H1 (cell line): ENCODE measurements around the gene ANKRD29. TPM values are rescaled to one million over a fixed set of nuclear protein-coding genes. Genes with fewer than 3 reads are reported as not detected.

Source experiments
- CTCF ChIA-PET: fragments of 300-600 bp; sonication (Branson Sonifier 250); formaldehyde crosslinking; loops from one replicate; lab custom pipeline; 2021; ENCODE audit not compliant: partially characterized antibody; lab: Charles Lee
- POLR2A ChIA-PET: fragments of 300-600 bp; sonication (Branson Sonifier 250); formaldehyde crosslinking; loops from one replicate; lab custom pipeline; 2021; ENCODE audit warnings: inconsistent platforms; ENCODE audit not compliant: partially characterized antibody; lab: Charles Lee
- DNase-seq, 2 experiments: peaks; one replicate each; pipeline versions ENCODE4 v3.0.0 to v3.0.0-alpha.2; 2010 to 2022; ENCODE audit warnings: low spot score in 2 of 2, low read depth in 1 of 2, mixed read lengths in 1 of 2
- FAIRE-seq: peaks from 2 replicates; lab custom pipeline; 2011; peaks lifted over from hg19 to GRCh38; lab: Jason Lieb, UNC
- H2AFZ ChIP-seq: 2 replicates; pipeline ENCODE4 v1.8.1; 2012; ENCODE audit warnings: low read length, inconsistent platforms
- H2AK5ac ChIP-seq: 2 replicates; pipeline ENCODE4 v1.6.1; 2013; ENCODE audit warnings: low read depth, low read length
- H2BK120ac ChIP-seq: replicated peaks from 2 replicates; pipeline ENCODE3; 2013; ENCODE audit warnings: low read depth, low read length, inconsistent platforms
- H2BK12ac ChIP-seq: 2 replicates; pipeline ENCODE4 v1.6.1; 2013; ENCODE audit warnings: low read depth, low read length
- H2BK15ac ChIP-seq: 2 replicates; pipeline ENCODE4 v1.6.1; 2013; ENCODE audit warnings: low read length
- H2BK20ac ChIP-seq: 2 replicates; pipeline ENCODE4 v1.6.1; 2013; ENCODE audit warnings: low read length
- H2BK5ac ChIP-seq: 2 replicates; pipeline ENCODE4 v1.6.1; 2013; ENCODE audit warnings: low read depth, low read length
- H3K14ac ChIP-seq: 2 replicates; pipeline ENCODE4 v1.6.1; 2013; ENCODE audit warnings: inconsistent platforms; ENCODE audit not compliant: insufficient read length
- H3K18ac ChIP-seq: 2 replicates; pipeline ENCODE4 v1.6.1; 2013; ENCODE audit warnings: low read length; ENCODE audit errors: extremely low read depth
- H3K23ac ChIP-seq: 2 replicates; pipeline ENCODE4 v1.6.1; 2013; ENCODE audit warnings: inconsistent platforms; ENCODE audit not compliant: insufficient read length
- H3K23me2 ChIP-seq: 2 replicates; pipeline ENCODE4 v1.6.1; 2013; ENCODE audit warnings: low read depth, low read length
- H3K27ac ChIP-seq: 2 replicates; pipeline ENCODE4 v1.6.1; 2011; ENCODE audit warnings: low read depth, low read length, inconsistent platforms
- H3K27me3 ChIP-seq, 4 experiments: replicated peaks in 1 of 4; 1 replicate in 1 of 4; 2 replicates in 3 of 4; pipeline versions ENCODE4 v1.6.1 to v1.8.1; 2011 to 2013; ENCODE audit warnings: low read length in 3 of 4, mild to moderate bottlenecking in 3 of 4, inconsistent platforms in 2 of 4, mixed read lengths in 2 of 4, moderate library complexity in 1 of 4; ENCODE audit not compliant: control insufficient read depth in 3 of 4, insufficient read depth in 3 of 4; ENCODE audit errors: extremely low read depth in 1 of 4
- H3K36me3 ChIP-seq, 4 experiments: 2 replicates each; pipeline versions ENCODE4 v1.6.1 to v1.8.1; 2011 to 2013; ENCODE audit warnings: mild to moderate bottlenecking in 4 of 4, low read length in 3 of 4, moderate library complexity in 2 of 4, control low read depth in 1 of 4, inconsistent platforms in 1 of 4; ENCODE audit not compliant: insufficient read depth in 4 of 4, control insufficient read depth in 2 of 4
- H3K4ac ChIP-seq: replicated peaks from 2 replicates; pipeline ENCODE3; 2013; ENCODE audit warnings: low read length, low read depth, mixed read lengths, inconsistent platforms; ENCODE audit not compliant: insufficient read length
- H3K4me1 ChIP-seq, 4 experiments: replicated peaks in 1 of 4; 1 replicate in 1 of 4; 2 replicates in 3 of 4; pipeline versions ENCODE4 v1.6.1 to v1.8.1; 2011 to 2013; ENCODE audit warnings: low read length in 3 of 4, inconsistent platforms in 2 of 4, mixed read lengths in 1 of 4; ENCODE audit not compliant: insufficient read depth in 4 of 4, control insufficient read depth in 3 of 4
- H3K4me2 ChIP-seq, 2 experiments: 2 replicates each; pipeline versions ENCODE4 v1.6.1 to v1.8.1; 2011 to 2013; ENCODE audit warnings: low read depth in 2 of 2, low read length in 2 of 2, control low read depth in 1 of 2, inconsistent platforms in 1 of 2, mild to moderate bottlenecking in 1 of 2; ENCODE audit not compliant: insufficient read depth in 1 of 2
- H3K4me3 ChIP-seq, 4 experiments: fragments of 200-600, 300-600 bp in 1 of 4; sonication (generic), shearing (Covaris generic), sonication (Bioruptor Twin) in 1 of 4; 2 replicates each; pipeline versions ENCODE4 v1.5.1 to v1.8.1; 2011 to 2016; ENCODE audit warnings: low read length in 4 of 4, low read depth in 3 of 4, control low read depth in 2 of 4, inconsistent platforms in 2 of 4, mild to moderate bottlenecking in 2 of 4, mixed read lengths in 1 of 4, moderate library complexity in 1 of 4; ENCODE audit not compliant: insufficient read depth in 2 of 4; ENCODE audit errors: extremely low read depth in 1 of 4
- H3K56ac ChIP-seq: replicated peaks from 2 replicates; pipeline ENCODE3; 2013; ENCODE audit warnings: low read depth, mild to moderate bottlenecking, mixed read lengths, low read length, inconsistent platforms; ENCODE audit not compliant: insufficient read length
- H3K79me1 ChIP-seq: 2 replicates; pipeline ENCODE4 v1.6.1; 2013; ENCODE audit warnings: low read depth, low read length, control low read depth
- H3K79me2 ChIP-seq, 2 experiments: 2 replicates each; pipeline versions ENCODE4 v1.6.1 to v1.8.1; 2012 to 2013; ENCODE audit warnings: low read length in 2 of 2, mild to moderate bottlenecking in 2 of 2, inconsistent platforms in 1 of 2; ENCODE audit not compliant: insufficient read depth in 2 of 2, control insufficient read depth in 1 of 2
- H3K9ac ChIP-seq, 4 experiments: replicated peaks in 1 of 4; 1 replicate in 1 of 4; 2 replicates in 3 of 4; pipeline versions ENCODE4 v1.6.1 to v1.8.1; 2011 to 2013; ENCODE audit warnings: low read depth in 3 of 4, low read length in 3 of 4, control low read depth in 2 of 4, mild to moderate bottlenecking in 2 of 4, moderate library complexity in 2 of 4, inconsistent platforms in 1 of 4; ENCODE audit errors: extremely low read depth in 1 of 4
- H3K9me3 ChIP-seq, 2 experiments: 2 replicates each; pipeline versions ENCODE4 v1.6.1 to v1.8.1; 2012 to 2013; ENCODE audit warnings: mild to moderate bottlenecking in 2 of 2, moderate library complexity in 2 of 2, control low read depth in 1 of 2, inconsistent platforms in 1 of 2, low read depth in 1 of 2, low read length in 1 of 2, mixed read lengths in 1 of 2; ENCODE audit not compliant: insufficient read depth in 2 of 2
- H4K20me1 ChIP-seq, 2 experiments: replicated peaks in 1 of 2; 2 replicates each; pipeline versions ENCODE3 to v1.8.1; 2011 to 2013; ENCODE audit warnings: inconsistent platforms in 2 of 2, low read length in 2 of 2, mild to moderate bottlenecking in 1 of 2; ENCODE audit not compliant: insufficient read depth in 2 of 2, control insufficient read depth in 1 of 2
- H4K5ac ChIP-seq: 2 replicates; pipeline ENCODE4 v1.6.1; 2013; ENCODE audit warnings: low read length, low read depth, mixed read lengths, inconsistent platforms; ENCODE audit not compliant: insufficient read length
- H4K8ac ChIP-seq: 2 replicates; pipeline ENCODE4 v1.8.0; 2013; ENCODE audit warnings: mild to moderate bottlenecking, moderate library complexity, low read length, inconsistent platforms; ENCODE audit not compliant: insufficient read depth; ENCODE audit errors: extremely low read depth
- H4K91ac ChIP-seq: replicated peaks from 2 replicates; pipeline ENCODE3; 2013; ENCODE audit warnings: low read length, mixed read lengths, inconsistent platforms; ENCODE audit not compliant: insufficient read length
- CBX5 ChIP-seq: fragments of 300-800, 300-1000 bp; sonication (generic); IDR thresholded peaks from 2 replicates; pipeline ENCODE4 v1.7.1; 2016; ENCODE audit warnings: antibody characterized with exemption, low read length, low read depth
- NRF1 ChIP-seq: IDR thresholded peaks from 2 replicates; pipeline ENCODE4 v1.6.1; 2011; ENCODE audit warnings: mild to moderate bottlenecking, low read depth, low read length, improper control_type of control experiment
- POU5F1 ChIP-seq: IDR thresholded peaks from 2 replicates; pipeline ENCODE4 v1.6.1; 2011; ENCODE audit warnings: low read depth, mild to moderate bottlenecking, low read length, moderate library complexity
- TAF7 ChIP-seq: optimal IDR thresholded peaks from 2 replicates; pipeline ENCODE3; 2011; ENCODE audit warnings: low read depth, mild to moderate bottlenecking, inconsistent platforms, low read length, moderate library complexity, borderline replicate concordance
- polyA plus RNA-seq, 7 experiments: library from polyadenylated mRNA; depleted of rRNA in 3 of 7; stranded (reverse) in 5 of 7; unstranded in 2 of 7; fragments of >200 nt in 5 of 7; fragments of 200-250 nt in 2 of 7; gene quantifications; 1 replicate in 5 of 7; 2 replicates in 1 of 7; 4 replicates in 1 of 7; pipeline versions ENCODE4 v1.2.1 to v1.2.3, GENCODE V29; 2011 to 2013; ENCODE audit warnings: missing spikeins in 2 of 7, mixed read lengths in 2 of 7
- total RNA-seq: library from RNA; stranded (reverse); fragmentation: NEBNext Ultra II Directional; extraction: Animal tissue kit (Norgen Biotek cat#: 25700); gene quantifications from 2 replicates; pipeline ENCODE4 v1.2.1, GENCODE V29; 2021

The ANKRD29 gene
- total and polyA plus RNA-seq, 2 of the 8 experiments (the other 6 are each of a cell fraction or from before 2014, with no cell fraction given) = 3.0 to 7.3 TPM

DNA sequence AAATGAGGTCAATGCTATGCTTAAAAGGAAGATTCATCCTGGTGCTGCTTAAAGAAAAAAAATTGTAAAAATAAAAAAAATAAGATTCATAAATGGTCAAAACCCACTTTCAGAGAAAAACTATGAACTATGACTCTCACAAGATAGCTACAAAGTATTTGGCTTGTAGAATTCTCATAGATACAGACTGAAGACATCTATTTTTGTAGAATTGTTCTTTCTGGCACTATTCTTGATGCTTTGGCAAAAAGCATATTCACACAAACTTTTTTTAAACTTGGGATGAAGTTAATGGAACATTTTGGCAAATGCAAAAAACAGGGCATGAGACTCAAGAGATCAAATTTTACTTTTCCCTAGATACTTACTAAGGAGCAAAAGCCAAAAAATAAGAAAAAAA, 12.5 kb upstream of the ANKRD29 start:
- no peaks in the 10 kb centered on the region for H3K9me3 ChIP-seq
- H2AK5ac ChIP-seq = no peak overlapping the region
- H3K23me2 ChIP-seq = no peaks in the 10 kb centered on the region
- TF ChIP-seq POU5F1 (no peak), NRF1 (no peak), TAF7 (no peak), CBX5 (no peak)
- H3K9ac ChIP-seq = no peak overlapping the region
- H3K79me1 ChIP-seq = no peaks in the 10 kb centered on the region
- ChIA-PET POLR2A (interaction anchor here (1.2 kb wide), 1 partner anchor 11 kb away, joined by 4 read pairs; no protein-coding TSS in a partner anchor), CTCF (interaction anchor here (1.2 kb wide), 1 partner anchor 9 kb away, joined by 5 read pairs; no protein-coding TSS in a partner anchor)
- no peak for FAIRE-seq
- H2BK5ac ChIP-seq = no peak overlapping the region
- no peak overlapping the region for H3K18ac ChIP-seq
- no peak overlapping the region for H3K27ac ChIP-seq
- no peak overlapping the region for H3K4me3 ChIP-seq
- H3K4me2 ChIP-seq = no peak overlapping the region
- no peak overlapping the region for H4K91ac ChIP-seq
- H3K36me3 ChIP-seq = no peaks in the 10 kb centered on the region
- H3K14ac ChIP-seq = no peak overlapping the region
- H3K79me2 ChIP-seq = no peaks in the 10 kb centered on the region
- no peak overlapping the region for H2AFZ ChIP-seq
- no peak overlapping the region for H3K23ac ChIP-seq
- no peak overlapping the region for H2BK12ac ChIP-seq
- H2BK20ac ChIP-seq = no peak overlapping the region
- H3K27me3 ChIP-seq = no peaks in the 10 kb centered on the region
- no peak overlapping the region for H4K8ac ChIP-seq
- H3K4ac ChIP-seq = no peak overlapping the region
- no peaks in the 10 kb centered on the region for H4K20me1 ChIP-seq
- DNase-seq = no peak
- H3K56ac ChIP-seq = no peak overlapping the region
- H2BK15ac ChIP-seq = no peak overlapping the region
- H3K4me1 ChIP-seq = no peaks in the 10 kb centered on the region
- no peak overlapping the region for H2BK120ac ChIP-seq
- no peak overlapping the region for H4K5ac ChIP-seq
